ENCODE measurements around the gene IGSF21. TPM values are rescaled to one million over a fixed set of nuclear protein-coding genes. Genes with fewer than 3 reads are reported as not detected.

Gene IGSF21
- polyA plus RNA-seq, 1 experiment, result not detected

- no peak for DNase-seq (ENCODE audit: low read depth, low spot score)
- Histone ChIP-seq H3K9me3 (ENCODE audit: control insufficient read depth, insufficient read depth, low read length) (peaks cover 9% of the 10 kb centered on the region; the same call in 1 of the 2 replicates), H3K27ac (ENCODE audit: low read depth, low read length) (no peak overlapping the region), H3K4me3 (ENCODE audit: low read depth, low read length) (no peak overlapping the region), H3K27me3 (ENCODE audit: control insufficient read depth, insufficient read depth, low read length) (peaks cover 2% of the 10 kb centered on the region)
- CTCF ChIA-PET, result no interaction called here
- POLR2A ChIA-PET, result no interaction called here
- TF ChIP-seq, protein P1, sequence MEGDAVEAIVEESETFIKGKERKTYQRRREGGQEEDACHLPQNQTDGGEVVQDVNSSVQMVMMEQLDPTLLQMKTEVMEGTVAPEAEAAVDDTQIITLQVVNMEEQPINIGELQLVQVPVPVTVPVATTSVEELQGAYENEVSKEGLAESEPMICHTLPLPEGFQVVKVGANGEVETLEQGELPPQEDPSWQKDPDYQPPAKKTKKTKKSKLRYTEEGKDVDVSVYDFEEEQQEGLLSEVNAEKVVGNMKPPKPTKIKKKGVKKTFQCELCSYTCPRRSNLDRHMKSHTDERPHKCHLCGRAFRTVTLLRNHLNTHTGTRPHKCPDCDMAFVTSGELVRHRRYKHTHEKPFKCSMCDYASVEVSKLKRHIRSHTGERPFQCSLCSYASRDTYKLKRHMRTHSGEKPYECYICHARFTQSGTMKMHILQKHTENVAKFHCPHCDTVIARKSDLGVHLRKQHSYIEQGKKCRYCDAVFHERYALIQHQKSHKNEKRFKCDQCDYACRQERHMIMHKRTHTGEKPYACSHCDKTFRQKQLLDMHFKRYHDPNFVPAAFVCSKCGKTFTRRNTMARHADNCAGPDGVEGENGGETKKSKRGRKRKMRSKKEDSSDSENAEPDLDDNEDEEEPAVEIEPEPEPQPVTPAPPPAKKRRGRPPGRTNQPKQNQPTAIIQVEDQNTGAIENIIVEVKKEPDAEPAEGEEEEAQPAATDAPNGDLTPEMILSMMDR (IDR thresholded peaks at IDR 0.05; ENCODE audit: low read depth, low read length), result no peak
Measured at GRCh38 chr1:18288722-18289121, 181.1 kb downstream of the IGSF21 start.

DNA sequence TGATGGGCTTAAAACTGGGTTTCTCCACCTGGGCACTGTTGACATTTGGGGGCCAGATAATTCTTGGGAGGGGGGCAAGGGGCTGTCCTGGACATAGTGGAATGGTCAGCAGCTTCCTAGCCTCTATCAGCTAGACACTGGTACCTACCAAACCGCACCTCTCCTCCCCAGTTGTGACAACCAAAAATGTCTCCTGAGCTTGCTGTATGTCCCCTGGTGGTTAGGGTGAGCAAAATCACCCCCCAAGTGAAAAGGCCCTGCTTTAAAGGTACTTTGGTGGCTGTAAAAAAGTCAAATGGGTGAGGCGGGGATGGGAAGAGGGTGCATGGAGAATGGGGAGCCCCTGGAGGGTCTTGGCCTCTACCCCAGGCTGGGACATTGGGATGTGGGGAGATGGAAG lies 182.0 kb downstream of the IGSF21 start:
- Histone ChIP-seq H3K9me3 (ENCODE audit: control insufficient read depth, insufficient read depth, low read length) (peaks cover 9% of the 10 kb centered on the region; the same call in 1 of the 2 replicates), H3K27ac (ENCODE audit: low read depth, low read length) (no peak overlapping the region), H3K27me3 (ENCODE audit: control insufficient read depth, insufficient read depth, low read length) (peaks cover 2% of the 10 kb centered on the region), H3K4me3 (ENCODE audit: low read depth, low read length) (no peak overlapping the region)
- TF ChIP-seq, protein P1 (IDR thresholded peaks at IDR 0.05; ENCODE audit: low read depth, low read length), result no peak
- POLR2A ChIA-PET, result no interaction called here
- CTCF ChIA-PET, result interaction anchor here (0.6 kb wide), 1 partner anchor 135 kb away, joined by 4 read pairs; no protein-coding TSS in a partner anchor
- DNase-seq (ENCODE audit: low read depth, low spot score), result no peak

DNA sequence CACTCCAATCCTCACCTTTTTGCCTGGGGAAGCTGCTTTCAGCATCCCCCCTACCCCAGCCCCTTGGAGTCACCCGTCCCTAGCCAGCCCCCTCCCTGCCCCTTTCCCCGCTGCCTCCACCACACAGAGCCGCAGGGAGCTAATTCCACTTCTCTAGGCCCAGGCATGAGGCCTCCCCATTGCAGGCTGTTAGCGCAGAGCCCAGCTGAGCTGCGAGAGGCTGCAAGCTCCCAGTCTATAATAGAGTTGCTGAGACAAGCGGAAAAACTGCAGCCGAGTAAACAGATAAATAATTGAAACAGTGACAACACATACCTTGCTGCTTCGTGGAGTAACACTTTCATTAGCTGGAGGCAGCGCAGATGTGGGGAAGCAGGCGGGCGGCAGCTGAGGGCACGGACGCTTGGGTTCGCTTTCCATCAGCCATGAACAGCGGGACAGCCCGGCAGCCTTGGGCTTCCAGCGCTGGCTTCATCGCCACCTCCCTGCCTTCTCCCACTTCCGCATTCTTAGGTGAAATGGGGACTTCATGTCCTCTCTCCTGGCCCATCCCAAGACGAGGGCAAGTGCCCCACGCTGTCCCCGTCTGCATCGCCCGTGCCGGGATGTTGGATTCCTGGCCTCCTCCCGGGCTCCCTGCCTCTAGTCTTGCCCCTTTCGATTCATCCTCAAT lies 183.3 kb downstream of the IGSF21 start:
- Histone ChIP-seq H3K4me3 (ENCODE audit: low read depth, low read length) (no peak overlapping the region), H3K9me3 (ENCODE audit: control insufficient read depth, insufficient read depth, low read length) (peaks cover 9% of the 10 kb centered on the region; the same call in 1 of the 2 replicates), H3K27ac (ENCODE audit: low read depth, low read length) (no peak overlapping the region), H3K27me3 (ENCODE audit: control insufficient read depth, insufficient read depth, low read length) (no peaks in the 10 kb centered on the region)
- TF ChIP-seq, protein P1 (IDR thresholded peaks at IDR 0.05; ENCODE audit: low read depth, low read length), result no peak
- POLR2A ChIA-PET, result no interaction called here
- CTCF ChIA-PET, result interaction anchor here (1.3 kb wide), 1 partner anchor 9 kb away, joined by 3 read pairs; no protein-coding TSS in a partner anchor
- no peak for DNase-seq (ENCODE audit: low read depth, low spot score)

DNA sequence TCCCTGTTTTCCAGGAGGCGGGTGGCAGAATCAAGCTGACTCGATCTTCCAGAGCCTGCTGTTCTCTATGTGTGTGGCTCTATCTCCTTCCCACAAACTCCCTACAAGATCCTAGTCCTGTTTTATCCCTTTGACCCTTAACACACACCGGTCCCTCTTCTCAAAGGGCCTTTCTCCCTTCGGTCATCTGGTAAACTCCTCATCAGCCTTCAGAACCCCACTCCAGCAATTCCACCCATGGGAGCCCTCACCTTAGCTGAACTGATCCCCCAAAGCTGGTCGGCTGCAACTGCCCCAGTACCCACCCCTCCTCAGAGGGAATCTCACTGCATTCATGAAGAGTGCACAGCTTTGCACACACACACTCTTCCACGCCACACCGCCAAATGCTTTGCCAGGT lies 184.9 kb downstream of the IGSF21 start:
- no peak for DNase-seq (ENCODE audit: low read depth, low spot score)
- Histone ChIP-seq H3K27me3 (ENCODE audit: control insufficient read depth, insufficient read depth, low read length) (no peaks in the 10 kb centered on the region), H3K9me3 (ENCODE audit: control insufficient read depth, insufficient read depth, low read length) (peaks cover 6% of the 10 kb centered on the region; the same call in 1 of the 2 replicates), H3K4me3 (ENCODE audit: low read depth, low read length) (no peak overlapping the region), H3K27ac (ENCODE audit: low read depth, low read length) (no peak overlapping the region)
- CTCF ChIA-PET, result no interaction called here
- TF ChIP-seq, protein P1 (IDR thresholded peaks at IDR 0.05; ENCODE audit: low read depth, low read length), result no peak
- POLR2A ChIA-PET, result interaction anchor here (0.6 kb wide), 1 partner anchor 62 kb away, joined by 3 read pairs; no protein-coding TSS in a partner anchor

DNA sequence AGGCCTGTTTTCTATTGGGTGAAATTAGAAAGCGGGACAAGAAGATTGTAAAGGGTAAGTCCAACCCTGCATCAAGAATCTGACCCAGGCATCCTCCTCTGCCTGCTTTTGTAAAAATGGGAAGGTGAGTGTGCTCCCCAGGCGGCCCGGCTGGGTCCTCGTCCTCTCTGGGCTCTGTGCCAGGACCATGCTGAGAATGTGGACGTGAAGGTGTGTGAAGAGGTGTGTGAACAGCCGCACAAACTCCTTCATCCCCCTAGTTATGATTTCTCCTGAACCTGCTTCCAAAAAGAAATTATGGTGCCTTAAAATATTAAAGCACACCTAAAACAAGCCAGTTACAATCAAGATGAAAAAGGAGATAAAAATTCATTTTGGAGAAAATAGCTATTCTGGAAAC lies 185.7 kb downstream of the IGSF21 start:
- ChIA-PET CTCF (no interaction called here), POLR2A (no interaction called here)
- no peak overlapping the region for H3K27ac ChIP-seq (ENCODE audit: low read depth, low read length)
- no peaks in the 10 kb centered on the region for H3K27me3 ChIP-seq (ENCODE audit: control insufficient read depth, insufficient read depth, low read length)
- peaks cover 5% of the 10 kb centered on the region; the same call in 1 of the 2 replicates for H3K9me3 ChIP-seq (ENCODE audit: control insufficient read depth, insufficient read depth, low read length)
- no peak for DNase-seq (ENCODE audit: low read depth, low spot score)
- TF ChIP-seq, protein P1 (IDR thresholded peaks at IDR 0.05; ENCODE audit: low read depth, low read length), result no peak
- no peak overlapping the region for H3K4me3 ChIP-seq (ENCODE audit: low read depth, low read length)
